Keratinocyte (primary cell): ENCODE data around the gene SLC1A6. TPM values are rescaled to one million over a fixed set of nuclear protein-coding genes. Genes with fewer than 3 reads are reported as not detected.

Source experiments
- DNase-seq: peaks from one replicate; pipeline ENCODE4 v3.0.0-alpha.2; 2011; ENCODE audit warnings: low read depth, missing footprints, low spot score
- FAIRE-seq: peaks from 2 replicates; lab custom pipeline; 2011; peaks lifted over from hg19 to GRCh38; lab: Jason Lieb, UNC
- H2AFZ ChIP-seq: 2 replicates; pipeline ENCODE4 v1.6.0; 2012; ENCODE audit warnings: low read length, control low read depth, inconsistent platforms; ENCODE audit not compliant: control insufficient read depth
- H3K27ac ChIP-seq: 2 replicates; pipeline ENCODE4 v1.5.1; 2011; ENCODE audit warnings: low read length; ENCODE audit not compliant: control insufficient read depth, insufficient read depth
- H3K27me3 ChIP-seq: 3 replicates; pipeline ENCODE4 v1.6.0; 2011; ENCODE audit warnings: low read length; ENCODE audit not compliant: control insufficient read depth, insufficient read depth; ENCODE audit errors: extremely low read depth
- H3K36me3 ChIP-seq, 2 experiments: 2 replicates in 1 of 2; 3 replicates in 1 of 2; pipeline ENCODE4 v1.5.1; 2011; ENCODE audit warnings: low read length in 2 of 2, mild to moderate bottlenecking in 1 of 2; ENCODE audit not compliant: control insufficient read depth in 2 of 2, insufficient read depth in 2 of 2; ENCODE audit errors: extremely low read depth in 1 of 2
- H3K4me1 ChIP-seq: 3 replicates; pipeline ENCODE4 v1.5.1; 2011; ENCODE audit warnings: low read length; ENCODE audit not compliant: control insufficient read depth, insufficient read depth; ENCODE audit errors: extremely low read depth
- H3K4me2 ChIP-seq: 3 replicates; pipeline ENCODE4 v1.6.0; 2011; ENCODE audit warnings: low read depth, low read length; ENCODE audit not compliant: control insufficient read depth, insufficient read depth; ENCODE audit errors: extremely low read depth
- H3K4me3 ChIP-seq, 3 experiments: fragments of 200-600 bp in 1 of 3; sonication (generic) in 1 of 3; 2 replicates in 2 of 3; 3 replicates in 1 of 3; pipeline ENCODE4 v1.5.1; 2011 to 2016; ENCODE audit warnings: low read length in 3 of 3, mild to moderate bottlenecking in 3 of 3, control low read depth in 2 of 3, inconsistent platforms in 1 of 3, low read depth in 1 of 3, mixed read lengths in 1 of 3, mixed run types in 1 of 3, moderate library complexity in 1 of 3; ENCODE audit not compliant: control insufficient read depth in 2 of 3, insufficient read depth in 2 of 3; ENCODE audit errors: extremely low read depth in 1 of 3
- H3K79me2 ChIP-seq: 2 replicates; pipeline ENCODE4 v1.6.0; 2012; ENCODE audit warnings: low read length; ENCODE audit not compliant: control insufficient read depth, insufficient read depth
- H3K9ac ChIP-seq: 3 replicates; pipeline ENCODE4 v1.6.0; 2011; ENCODE audit warnings: low read length; ENCODE audit not compliant: control insufficient read depth, insufficient read depth; ENCODE audit errors: extremely low read depth
- H3K9me1 ChIP-seq: 3 replicates; pipeline ENCODE4 v1.6.0; 2011; ENCODE audit warnings: low read length; ENCODE audit not compliant: control insufficient read depth, insufficient read depth; ENCODE audit errors: extremely low read depth
- H3K9me3 ChIP-seq: 2 replicates; pipeline ENCODE4 v1.5.1; 2012; ENCODE audit warnings: low read depth, low read length; ENCODE audit not compliant: control insufficient read depth
- H4K20me1 ChIP-seq: 3 replicates; pipeline ENCODE4 v1.6.0; 2011; ENCODE audit warnings: low read length; ENCODE audit not compliant: control insufficient read depth, insufficient read depth; ENCODE audit errors: extremely low read depth
- CTCF ChIP-seq, 3 experiments: IDR thresholded peaks in 1 of 3; conservative IDR thresholded peaks in 1 of 3; optimal IDR thresholded peaks in 1 of 3; 2 replicates in 2 of 3; 3 replicates in 1 of 3; pipeline versions ENCODE3 to v1.5.1; 2011; ENCODE audit warnings: low read length in 3 of 3, mild to moderate bottlenecking in 3 of 3, moderate library complexity in 2 of 3, control low read depth in 1 of 3, inconsistent platforms in 1 of 3; ENCODE audit not compliant: insufficient read depth in 2 of 3; ENCODE audit errors: extremely low read depth in 1 of 3
- EZH2 ChIP-seq: IDR thresholded peaks from one replicate; pipeline ENCODE4 v1.6.1; 2012; ENCODE audit warnings: inconsistent platforms, mild to moderate bottlenecking, low read length, moderate library complexity
- dilution Hi-C: fragments of 300-500 bp; cut with MboI; formaldehyde crosslinking; loops from one replicate; pipeline ENCODE4 v1.7.0; 2020; ENCODE audit warnings: low sequenced_read_pairs; ENCODE audit not compliant: extremely low pct_ligation_motif_present
- polyA plus RNA-seq, 5 experiments: library from polyadenylated mRNA; depleted of rRNA in 3 of 5; stranded (reverse) in 3 of 5; stranded (forward) in 1 of 5; unstranded in 1 of 5; fragments of >200 nt; gene quantifications; 1 replicate in 1 of 5; 2 replicates in 3 of 5; 3 replicates in 1 of 5; pipeline versions ENCODE4 v1.2.1 to v1.2.3, GENCODE V29; 2011 to 2012; ENCODE audit warnings: missing spikeins in 2 of 5, low read depth in 1 of 5, low replicate concordance in 1 of 5

Gene SLC1A6
- polyA plus RNA-seq, 1 donor (not counting 4 experiments of a cell fraction or from before 2014, with no cell fraction given): 0.96 TPM

GRCh38 chr19:14972676-14973075 lies 7.0 kb downstream of the SLC1A6 start:
- TF ChIP-seq CTCF (optimal IDR thresholded peaks at IDR 0.05 in 1 of 3, IDR thresholded peaks at IDR 0.05 in 1 of 3, conservative IDR thresholded peaks at IDR 0.05 in 1 of 3; ENCODE audit: extremely low read depth in 1 of 3, insufficient read depth in 2 of 3, low read length in 3 of 3) (no peak), EZH2 (no peak)
- no peaks in the 10 kb centered on the region for H4K20me1 ChIP-seq
- dilution Hi-C loops: no loop called here
- no peaks in the 10 kb centered on the region for H3K27me3 ChIP-seq
- H2AFZ ChIP-seq: no peak overlapping the region
- no peak overlapping the region for H3K4me3 ChIP-seq
- no peak for DNase-seq
- H3K9me3 ChIP-seq: no peaks in the 10 kb centered on the region
- no peak overlapping the region for H3K27ac ChIP-seq
- H3K4me1 ChIP-seq: no peaks in the 10 kb centered on the region
- H3K36me3 ChIP-seq: no peaks in the 10 kb centered on the region
- no peaks in the 10 kb centered on the region for H3K79me2 ChIP-seq
- no peak overlapping the region for H3K4me2 ChIP-seq
- no peak overlapping the region for H3K9ac ChIP-seq
- FAIRE-seq: no peak
- no peaks in the 10 kb centered on the region for H3K9me1 ChIP-seq

- Histone ChIP-seq H3K27ac (no peak overlapping the region), H3K79me2 (no peaks in the 10 kb centered on the region), H3K4me3 (no peak overlapping the region), H3K36me3 (no peaks in the 10 kb centered on the region), H3K4me2 (no peak overlapping the region), H3K9me1 (no peaks in the 10 kb centered on the region), H3K27me3 (no peaks in the 10 kb centered on the region), H3K9me3 (no peaks in the 10 kb centered on the region), H2AFZ (no peak overlapping the region), H3K4me1 (no peaks in the 10 kb centered on the region), H4K20me1 (no peaks in the 10 kb centered on the region), H3K9ac (no peak overlapping the region)
- TF ChIP-seq EZH2 (no peak), CTCF (optimal IDR thresholded peaks at IDR 0.05 in 1 of 3, IDR thresholded peaks at IDR 0.05 in 1 of 3, conservative IDR thresholded peaks at IDR 0.05 in 1 of 3; ENCODE audit: extremely low read depth in 1 of 3, insufficient read depth in 2 of 3, low read length in 3 of 3) (no peak)
- dilution Hi-C loops: no loop called here
- FAIRE-seq: no peak
- DNase-seq: no peak
Observed at GRCh38 chr19:14971474-14971873, 8.2 kb downstream of the SLC1A6 start.
